Stimulated activated CD4-positive, alpha-beta T cell treated with anti-CD3 and anti-CD28 coated beads, Interleukin-4, amount 100 ng/mL, for 1 hour (primary cell): ENCODE data around the gene GALNS.
A peak's percentile ranks its signal among the peaks of the same experiment; 100 is the strongest.

Experiments
- DNase-seq: peaks from one replicate; pipeline ENCODE4 v3.0.0-alpha.2; 2020

GALNS gene

DNA sequence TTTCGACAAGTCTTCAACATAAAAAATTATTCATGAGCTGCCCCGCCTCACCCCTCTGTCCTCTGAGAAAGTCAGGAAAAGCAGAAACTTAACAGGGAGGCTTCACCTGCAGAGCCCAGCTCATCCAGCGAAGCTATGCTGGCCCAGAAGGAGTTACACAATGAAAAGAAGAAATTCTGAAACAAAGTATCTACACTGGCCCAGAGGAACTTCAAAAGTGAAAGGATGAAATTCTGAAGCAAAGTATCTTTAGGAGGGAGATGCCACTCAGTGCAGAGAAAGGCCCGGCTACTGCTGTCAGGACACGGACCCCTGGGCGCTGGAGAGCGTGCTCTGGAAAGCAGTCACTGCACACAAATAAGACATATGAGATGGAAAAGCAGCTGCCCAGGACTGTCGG, 1.6 kb downstream of the GALNS start:
- no peak for DNase-seq

DNA sequence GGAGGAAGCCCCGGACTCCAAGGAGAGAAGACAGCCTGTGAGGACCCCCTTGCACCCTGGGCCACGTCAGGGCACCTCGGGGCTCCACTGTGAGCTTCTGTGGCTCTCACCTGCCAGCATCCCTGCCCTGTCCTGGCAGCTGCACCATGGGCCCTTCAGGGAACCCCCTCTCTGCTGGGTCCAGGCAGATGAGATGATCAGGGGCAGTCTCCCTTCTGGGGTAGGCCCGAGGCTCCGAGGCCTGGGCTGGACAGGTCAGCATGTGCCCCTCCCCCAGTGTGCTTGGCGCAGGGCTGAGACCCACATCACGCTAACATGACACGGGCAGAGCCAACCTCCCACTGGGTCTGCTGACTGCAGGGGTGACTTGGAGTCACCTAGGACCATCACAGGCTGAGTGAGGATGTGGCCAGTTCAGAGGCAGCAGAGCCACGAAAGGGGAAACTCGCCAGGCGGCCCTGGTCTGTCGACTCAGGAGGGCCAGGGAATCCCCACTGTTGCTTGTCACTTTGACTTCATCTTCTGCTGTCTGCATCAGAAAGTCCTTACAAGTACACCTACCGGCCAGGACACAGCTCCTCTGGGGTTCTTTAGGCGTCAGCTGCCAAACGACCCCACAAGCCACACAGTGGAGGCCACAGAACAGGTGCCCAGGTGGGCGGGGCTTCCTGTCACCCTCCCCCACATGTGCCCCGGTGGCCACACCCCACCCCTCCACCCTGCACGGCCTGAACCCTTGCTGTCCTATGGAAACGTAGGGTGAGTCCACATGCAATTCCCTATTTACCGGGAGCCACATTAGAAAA, 2.2 kb downstream of the GALNS start:
- DNase-seq = peak; percentile 12

DNA sequence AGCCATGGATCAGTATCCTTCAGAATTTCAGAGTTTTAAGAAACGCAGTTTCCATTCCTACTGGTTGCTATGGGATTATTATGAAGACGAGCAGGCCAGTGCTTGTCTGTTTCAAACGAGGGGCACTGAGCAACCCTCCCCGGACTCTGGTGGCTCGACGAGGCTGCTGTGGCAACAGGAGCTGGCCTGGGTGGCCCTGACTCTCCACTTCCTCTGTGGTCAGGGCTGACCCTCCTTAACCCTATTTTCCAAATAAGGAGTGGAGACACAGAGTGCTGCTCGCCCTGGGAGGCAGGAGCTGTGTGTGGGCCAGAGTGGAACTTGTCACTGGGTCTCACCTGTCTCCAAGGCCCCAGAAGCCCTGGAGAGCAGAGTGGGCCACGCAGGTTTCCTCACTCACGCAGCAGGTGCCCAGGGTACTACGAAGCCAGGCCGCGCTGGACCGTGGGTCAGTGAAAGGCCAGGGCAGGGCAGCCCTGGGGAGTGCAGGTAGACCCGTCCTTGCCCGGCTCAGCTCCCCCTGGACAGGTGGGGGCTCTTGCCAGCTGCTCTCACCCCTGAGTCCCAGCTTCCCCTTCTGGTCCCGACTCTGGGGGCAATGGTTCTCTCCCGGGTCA, 3.3 kb downstream of the GALNS start:
- no peak for DNase-seq

DNA sequence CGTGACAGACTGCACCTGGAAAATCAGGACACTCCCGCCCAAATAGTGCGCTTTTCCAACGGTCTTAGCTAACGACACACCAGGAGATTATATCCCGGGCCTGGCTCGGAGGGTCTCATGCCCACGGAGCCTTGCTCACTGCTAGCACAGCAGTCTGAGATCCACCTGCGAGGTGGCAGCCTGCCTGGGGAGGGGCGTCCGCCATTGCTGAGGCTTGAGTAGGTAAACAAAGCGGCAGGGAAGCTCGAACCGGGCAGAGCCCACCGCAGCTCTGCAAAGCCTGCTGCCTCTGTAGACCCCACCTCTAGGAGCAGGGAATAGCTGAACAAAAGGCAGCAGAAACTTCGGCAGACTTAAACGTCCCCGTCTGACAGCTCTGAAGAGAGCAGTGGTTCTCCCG, 5.1 kb downstream of the GALNS start:
- no peak for DNase-seq

DNA sequence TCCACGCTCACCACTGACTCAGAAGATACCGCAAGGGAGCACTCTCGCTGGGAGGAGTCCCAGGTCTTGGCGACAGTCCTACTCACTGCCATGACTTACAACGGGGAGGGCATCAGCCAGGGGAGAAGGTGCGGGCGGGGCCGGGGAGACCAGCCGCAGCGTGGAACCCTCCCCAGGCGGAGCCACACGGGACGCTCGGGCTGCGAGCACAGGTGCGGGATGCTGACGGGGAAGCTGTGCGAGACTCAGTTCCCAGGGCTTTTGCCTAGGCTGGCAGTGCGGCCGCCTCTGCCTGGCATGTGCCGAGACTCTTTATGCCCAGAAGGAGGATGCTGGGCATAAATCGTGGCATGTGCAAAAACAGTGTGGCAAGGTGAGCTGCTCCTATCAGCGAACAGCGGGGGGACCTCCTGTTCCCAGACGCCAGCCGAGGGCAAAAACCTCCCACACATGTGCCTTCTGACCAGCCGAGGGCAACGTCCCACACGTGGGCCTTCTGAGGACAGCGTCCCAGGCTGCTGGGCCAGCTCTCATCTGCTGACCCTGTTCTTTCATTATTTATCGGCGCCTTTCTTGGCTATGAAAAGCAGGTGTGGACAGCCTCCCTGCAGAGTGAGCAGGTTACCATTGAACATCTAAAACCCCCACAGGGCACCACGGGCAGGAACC, 6.1 kb downstream of the GALNS start:
- no peak for DNase-seq

DNA sequence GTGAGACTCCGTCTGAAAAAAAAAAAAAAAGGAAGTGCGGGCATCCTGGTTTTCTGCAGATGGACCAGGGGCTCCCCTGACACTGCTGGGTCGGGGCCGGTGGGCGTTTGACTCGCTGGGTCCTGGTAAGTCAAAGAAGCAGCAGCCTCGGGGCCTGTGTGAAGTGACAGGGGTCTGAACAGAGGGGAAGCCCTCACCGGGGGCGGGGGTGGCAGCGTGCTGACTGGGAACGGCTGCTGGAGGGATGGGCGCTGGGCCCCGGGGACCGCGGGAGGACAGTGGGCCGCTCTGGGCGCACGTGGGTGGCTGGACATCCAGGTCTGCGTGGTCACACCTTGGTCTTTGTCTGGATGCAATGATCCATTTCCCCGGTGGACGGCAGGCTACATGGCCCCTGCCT, 8.2 kb downstream of the GALNS start:
- DNase-seq = no peak

DNA sequence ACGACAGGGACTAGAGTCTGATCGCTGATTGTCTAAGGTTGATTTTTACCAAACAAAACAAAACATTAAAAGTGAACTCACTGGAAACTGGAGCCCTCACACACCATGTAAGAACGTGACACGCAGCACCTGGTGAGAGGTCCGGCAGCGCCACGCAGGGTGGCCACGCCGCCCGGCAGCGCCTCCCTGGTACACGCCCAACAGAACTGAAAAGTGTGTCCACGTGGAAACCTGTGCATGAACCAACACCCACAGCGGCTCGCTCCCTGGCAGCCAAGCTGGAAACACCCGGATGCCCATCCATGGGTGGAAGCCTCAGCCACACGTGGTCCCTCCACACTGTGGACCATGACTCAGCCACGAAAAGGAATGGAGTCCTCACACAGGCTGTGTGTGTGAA, 9.1 kb downstream of the GALNS start:
- no peak for DNase-seq

DNA sequence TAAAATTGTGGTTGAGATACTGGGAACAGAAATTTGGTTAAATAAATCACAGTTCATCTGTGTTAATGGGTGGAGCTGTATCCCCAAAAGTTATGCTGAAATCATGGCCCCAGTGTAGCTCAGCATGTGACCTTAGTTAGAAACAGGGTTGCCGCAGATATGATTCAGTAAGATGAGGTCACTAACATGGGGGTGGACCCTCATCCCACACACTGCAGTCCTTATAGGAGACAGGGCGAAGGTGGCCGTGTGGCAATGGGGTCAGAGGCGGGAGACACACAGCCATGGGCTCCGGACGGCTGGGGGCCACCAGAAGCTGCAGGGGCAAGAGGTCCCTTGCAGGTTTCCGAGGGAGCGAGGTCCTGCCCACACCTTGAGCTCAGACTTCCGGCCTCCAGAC, 10.7 kb downstream of the GALNS start:
- DNase-seq = no peak

DNA sequence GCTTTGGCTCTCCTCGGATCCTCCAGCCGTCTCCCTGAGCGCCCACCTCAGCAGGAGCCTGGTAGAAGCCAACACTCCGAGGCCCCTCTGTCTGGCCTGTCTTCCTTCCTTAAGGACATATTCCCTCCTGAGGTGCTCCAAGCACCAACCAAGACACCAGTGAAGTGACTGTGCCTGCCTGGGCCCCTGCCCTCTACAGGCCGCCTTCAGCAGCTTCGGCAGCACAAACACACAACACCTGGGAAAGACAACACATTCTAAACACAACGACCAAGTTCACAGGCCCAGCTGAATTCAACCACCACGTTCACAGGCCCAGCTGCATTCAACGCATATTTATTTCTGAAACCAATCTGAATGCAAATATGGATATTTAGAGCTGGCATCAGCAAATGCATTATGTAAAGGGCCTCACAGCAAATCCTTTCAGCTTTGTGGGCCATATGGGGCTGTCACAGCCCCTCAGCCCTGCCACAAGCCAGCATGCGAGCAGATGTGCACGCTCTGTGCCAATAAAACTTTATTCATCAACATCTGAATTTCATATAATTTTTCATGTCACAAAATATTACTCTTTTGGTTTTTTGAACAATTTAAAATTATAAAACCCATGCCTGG, 12.2 kb downstream of the GALNS start:
- DNase-seq = no peak

DNA sequence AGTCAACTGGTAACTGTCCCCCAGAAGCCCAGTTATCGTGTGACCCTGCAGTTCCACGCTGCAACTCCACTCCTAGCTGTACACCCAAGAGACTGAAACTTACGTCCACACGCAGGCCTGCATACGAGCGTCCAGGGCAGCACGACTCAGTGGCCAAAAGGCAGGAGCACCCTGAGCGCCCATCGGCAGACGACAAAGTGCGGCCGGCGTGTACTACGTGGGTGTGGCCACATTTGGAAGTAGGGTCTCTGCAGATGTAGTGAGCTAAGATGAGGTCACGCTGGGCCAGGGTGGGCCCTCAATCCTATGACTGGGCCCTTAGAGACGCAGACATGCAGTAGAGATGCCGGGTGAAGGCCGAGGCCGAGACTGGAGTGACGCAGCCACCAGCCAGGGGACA, 13.5 kb downstream of the GALNS start:
- DNase-seq = no peak

DNA sequence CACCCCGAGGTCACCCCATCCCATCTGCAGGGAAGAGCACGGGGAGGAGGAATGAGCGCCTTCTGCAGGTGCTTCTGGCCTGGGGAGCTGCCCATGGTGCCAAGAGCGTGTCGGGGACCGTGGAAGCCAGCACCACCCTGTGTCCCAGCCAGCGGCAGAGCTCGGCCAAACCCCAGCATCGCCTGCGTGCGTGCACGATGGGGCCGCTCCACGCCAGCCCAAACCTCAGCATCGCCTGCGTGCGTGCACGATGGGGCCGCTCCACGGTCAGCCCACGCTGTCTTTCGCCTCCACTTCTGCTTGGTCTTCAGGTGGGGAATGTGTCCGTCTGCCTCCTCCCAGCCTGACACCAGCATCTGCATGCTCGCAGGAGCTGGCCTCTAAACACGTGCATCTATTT, 13.9 kb downstream of the GALNS start:
- no peak for DNase-seq

DNA sequence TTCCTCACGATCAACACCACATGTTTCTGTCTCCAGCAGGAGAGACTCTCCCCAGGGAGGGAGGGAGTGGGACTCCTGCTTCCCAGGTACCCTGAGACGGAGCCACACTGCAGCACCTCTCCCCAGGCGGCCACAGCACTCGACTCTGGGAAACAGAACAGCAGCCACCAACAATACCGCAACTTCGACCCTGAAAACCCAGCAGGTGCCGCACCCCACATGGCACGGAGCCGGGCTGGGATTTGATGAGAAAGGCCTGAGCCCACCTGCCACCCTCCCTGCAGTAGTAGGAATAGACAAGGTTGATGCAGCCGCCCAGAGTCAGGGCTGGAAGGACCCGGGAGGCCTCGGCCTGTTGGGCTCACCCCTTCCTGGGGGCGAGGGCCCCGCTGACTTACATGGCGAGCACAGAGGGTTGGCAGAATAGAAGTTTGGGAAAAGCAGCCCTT, 14.4 kb downstream of the GALNS start:
- DNase-seq = no peak

DNA sequence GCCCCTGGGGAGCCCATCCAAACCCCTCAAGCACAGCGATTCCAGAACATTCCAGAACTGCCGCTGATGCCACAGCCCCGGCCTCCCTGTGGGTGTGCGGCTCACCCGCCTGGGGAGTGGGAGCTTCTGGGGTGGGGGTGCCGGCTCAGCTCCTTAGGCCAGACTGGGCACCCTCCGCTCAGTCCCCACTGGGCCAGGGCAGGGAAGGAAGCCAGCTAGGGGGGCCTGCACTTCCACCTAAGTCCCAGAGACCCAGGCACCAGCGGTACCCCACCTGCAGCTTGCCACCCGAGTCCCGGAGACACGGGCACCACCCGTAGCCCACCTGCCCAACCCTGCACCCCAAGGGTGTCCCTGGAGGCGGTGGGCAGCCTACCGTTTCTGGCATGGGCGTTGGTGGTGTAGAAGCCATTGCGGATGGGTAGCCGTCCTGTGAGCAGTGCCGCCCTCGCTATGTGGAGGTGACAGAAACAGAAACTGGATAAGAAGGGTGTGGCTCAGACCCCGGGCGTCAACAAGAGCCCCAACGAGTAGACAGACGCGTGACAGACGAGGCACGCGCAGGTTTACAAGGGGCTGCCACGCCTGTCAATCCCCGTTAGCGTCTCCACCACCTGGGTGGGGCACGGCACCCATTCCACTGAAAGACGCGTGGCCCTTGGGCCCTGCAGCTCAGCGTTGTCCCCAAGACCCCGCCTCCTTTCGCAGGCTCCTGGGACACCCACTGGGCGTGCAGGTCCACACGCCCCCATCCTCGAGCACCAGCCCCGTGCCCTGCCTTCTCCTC, 15.0 kb downstream of the GALNS start:
- DNase-seq = no peak

DNA sequence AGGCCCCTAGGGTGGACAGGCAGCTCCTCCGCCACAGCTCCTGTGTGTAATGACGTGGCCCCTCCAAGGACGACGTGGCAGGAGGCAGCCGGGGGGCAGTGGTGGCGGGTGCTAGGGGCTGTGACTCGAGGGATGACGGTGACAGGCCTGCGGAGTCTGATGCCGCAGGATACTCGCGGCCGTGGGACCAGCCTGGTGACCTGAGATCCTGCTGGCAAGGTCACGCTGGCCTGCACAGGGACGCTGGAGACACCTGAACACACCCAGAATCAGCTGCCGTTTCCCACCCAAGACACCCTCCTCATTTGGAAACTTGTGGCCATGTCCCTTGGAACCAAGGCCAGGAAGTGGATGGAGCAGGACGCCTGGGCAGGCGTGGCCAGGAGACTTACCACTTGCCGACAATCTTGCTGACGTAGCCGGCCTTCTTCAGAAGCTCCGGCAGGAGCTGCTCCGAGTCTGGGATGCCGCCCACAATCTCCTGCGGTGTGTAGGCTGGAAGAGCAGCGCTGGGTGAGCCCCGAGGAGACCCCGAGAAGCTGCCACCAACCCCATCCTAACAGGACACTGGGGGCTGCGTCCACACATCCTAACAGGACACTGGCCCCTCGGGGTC, 16.0 kb downstream of the GALNS start:
- DNase-seq = no peak

DNA sequence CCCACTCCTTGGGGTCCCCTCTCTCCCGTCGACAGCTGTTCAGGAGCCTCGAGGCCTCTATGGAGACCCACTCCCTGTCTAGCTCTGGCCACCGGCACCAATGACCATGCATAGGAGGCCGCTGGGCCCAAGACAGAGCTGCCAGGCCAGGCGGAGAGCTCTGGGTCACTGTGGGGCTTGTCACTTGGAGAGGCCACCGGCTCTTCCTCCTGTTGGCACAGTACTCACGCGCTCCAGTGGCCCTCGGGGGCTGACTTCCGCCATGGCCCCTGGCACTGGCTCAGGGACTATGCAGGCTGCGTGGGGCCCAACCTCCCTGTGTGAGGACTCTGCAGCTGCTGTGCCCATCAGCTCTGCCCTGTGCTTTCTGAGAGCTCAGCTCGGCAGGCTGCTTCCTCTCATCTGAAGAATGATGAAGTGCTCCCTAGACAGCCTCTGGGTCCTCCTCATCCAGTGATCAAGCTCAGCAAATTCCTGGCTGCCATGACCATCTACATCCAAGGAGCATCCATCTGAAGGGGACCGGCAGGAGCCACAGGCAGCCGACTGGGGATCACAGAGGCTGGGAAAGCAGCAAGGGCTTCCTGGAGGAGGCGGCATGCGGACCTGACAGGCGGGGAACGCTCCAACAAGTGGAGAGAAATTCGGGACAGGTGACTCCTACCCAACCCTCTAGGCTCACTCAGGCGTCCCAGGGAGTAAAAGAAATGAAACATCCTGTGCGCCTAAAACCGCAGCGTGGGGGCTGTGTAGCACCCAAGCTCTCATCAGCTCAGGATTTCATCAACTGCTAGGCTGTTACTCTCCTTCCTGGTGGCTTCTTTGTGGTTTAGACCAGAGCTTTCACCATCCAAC, 16.8 kb downstream of the GALNS start:
- DNase-seq = no peak

DNA sequence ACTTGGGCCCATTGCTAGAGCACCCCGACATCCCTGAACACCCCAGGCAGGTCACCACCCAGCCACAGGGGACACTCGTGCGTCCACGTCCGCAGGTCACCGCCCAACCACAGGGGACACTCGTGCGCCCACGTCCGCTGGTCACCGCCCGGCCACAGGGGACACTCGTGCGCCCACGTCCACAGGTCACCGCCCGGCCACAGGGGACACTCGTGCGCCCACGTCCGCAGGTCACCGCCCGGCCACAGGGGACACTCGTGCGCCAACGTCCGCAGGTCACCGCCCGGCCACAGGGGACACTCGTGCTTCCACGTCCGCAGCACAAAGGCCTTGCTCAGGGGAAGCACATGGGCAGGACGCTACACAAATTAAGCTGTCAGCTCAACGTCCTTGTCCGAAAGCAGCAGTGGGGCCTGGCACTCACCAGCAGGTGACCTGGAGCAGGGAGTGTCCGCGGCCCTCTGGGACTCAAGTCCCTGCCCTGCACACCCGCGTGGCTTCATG, 17.7 kb downstream of the GALNS start:
- no peak for DNase-seq

DNA sequence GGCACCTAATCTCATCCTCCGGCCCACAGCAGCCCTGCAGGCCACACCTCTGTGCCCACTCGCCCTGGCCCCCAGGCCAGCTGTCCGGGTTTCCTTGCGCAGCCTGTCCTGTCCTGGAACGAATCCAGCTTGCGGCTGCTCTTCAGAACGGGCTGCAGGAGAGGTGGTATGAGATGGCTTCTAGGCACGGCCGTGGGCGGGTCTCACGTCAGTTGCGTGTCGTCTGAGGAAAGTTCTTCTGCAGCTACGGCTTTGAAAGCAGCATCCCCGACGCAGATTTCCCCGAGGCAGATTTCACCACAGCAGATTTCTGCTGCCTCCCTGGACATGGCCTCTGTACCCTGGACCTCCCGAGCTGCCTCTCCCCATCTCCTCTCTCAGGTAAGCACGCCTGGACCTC, 18.2 kb downstream of the GALNS start:
- no peak for DNase-seq

DNA sequence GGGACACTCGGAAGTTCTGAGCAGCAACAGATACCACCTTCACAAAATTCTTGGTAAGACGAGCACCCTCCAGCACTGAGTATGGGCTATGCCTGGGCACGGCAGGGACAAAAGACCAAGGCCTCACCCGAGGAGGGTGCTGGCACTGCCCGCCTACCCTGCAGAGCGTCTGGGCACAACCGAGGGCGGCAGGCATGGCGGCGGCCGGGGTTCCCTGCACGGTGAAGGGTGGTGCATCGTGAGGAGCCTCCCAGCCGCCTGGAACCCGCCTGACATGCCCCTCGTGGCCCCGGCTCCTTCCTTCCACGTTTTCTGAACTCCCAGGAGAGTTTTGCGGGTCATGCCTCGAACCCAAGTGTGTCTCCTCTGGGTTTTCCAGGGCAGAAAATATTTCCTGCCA, 18.9 kb downstream of the GALNS start:
- DNase-seq = no peak

DNA sequence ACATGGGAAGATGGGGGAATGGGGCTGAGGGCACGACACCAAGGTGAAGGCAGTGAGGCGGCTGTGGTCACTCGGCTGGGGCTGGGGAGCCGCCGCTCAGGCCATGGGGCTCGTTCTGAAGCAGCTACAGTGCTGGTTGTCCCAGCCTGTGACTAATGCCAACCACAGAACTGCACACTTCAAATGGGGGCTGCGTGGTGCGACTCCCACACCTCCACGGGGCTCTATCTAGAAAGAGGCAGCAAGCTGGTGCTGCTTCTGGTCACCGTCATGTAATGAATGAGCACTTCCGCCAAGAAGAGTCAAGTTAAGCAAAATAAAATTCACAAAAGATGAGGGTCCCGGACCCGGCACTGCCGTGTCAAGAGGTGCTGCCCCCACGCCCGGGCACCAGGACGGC, 20.0 kb downstream of the GALNS start:
- no peak for DNase-seq

DNA sequence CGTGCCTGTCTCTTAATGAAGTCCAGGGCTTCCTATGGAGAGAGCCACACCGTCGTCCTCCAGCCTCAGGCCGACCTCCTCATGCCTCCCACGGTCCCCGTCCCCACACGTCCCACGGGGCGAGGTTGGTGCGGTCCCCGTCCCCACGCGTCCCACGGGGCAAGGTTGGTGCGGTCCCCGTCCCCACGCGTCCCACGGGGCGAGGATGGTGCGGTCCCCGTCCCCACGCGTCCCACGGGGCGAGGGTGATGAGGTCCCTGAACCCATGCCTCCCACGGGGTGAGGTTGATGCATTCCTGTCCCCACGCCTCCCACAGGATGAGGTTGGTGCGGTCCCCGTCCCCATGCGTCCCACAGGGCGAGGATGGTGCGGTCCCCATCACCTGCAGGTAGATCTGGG, 20.9 kb downstream of the GALNS start:
- no peak for DNase-seq

DNA sequence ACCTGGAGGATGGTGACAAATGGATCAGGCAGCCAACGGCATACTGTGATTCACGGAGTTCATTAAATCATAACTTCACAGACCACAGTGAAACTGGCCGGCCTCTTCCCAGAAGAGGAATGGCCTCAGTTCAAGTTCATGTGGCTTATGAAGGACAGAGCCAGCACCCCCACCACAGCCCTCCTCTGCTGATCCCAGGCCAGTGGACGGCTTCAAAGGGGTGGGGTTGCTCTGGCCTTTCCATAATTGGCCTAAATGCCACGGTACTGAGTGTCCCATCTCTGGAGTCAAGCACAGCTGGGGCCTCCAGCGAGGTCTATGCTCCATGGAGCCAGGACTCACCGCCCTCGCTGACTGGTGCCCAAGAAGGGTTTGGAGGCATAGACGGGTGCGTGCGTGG, 21.4 kb downstream of the GALNS start:
- no peak for DNase-seq
